GM23338 (cell line): Measurements from ENCODE around the gene MSANTD1. TPM values are rescaled to one million over a fixed set of nuclear protein-coding genes. Genes with fewer than 3 reads are reported as not detected.

Experiments used
- ATAC-seq: fragments of 200-7000 bp; cut with Tn5 transposase; 3 replicates; pipeline ENCODE4 v1.9.1; 2020
- DNase-seq: peaks from one replicate; pipeline ENCODE4 v3.0.0-alpha.2; 2015; ENCODE audit warnings: low spot score
- H2AFZ ChIP-seq: fragments of 200-600 bp; sonication (generic); 2 replicates; pipeline ENCODE4 v1.8.0; 2016; ENCODE audit warnings: antibody characterized with exemption, mild to moderate bottlenecking, moderate library complexity
- H3F3A ChIP-seq: fragments of 200-600 bp; sonication (generic); replicated peaks from 2 replicates; pipeline ENCODE4 v1.8.0; 2017; ENCODE audit warnings: antibody characterized with exemption, mixed run types, low read depth
- H3K27ac ChIP-seq: fragments of 200-600 bp; sonication (generic); 2 replicates; pipeline ENCODE4 v1.6.1; 2016; ENCODE audit warnings: low read depth
- H3K27me3 ChIP-seq: fragments of 200-600 bp; sonication (generic); 2 replicates; pipeline ENCODE4 v1.8.0; 2016; ENCODE audit warnings: mild to moderate bottlenecking, mixed run types, moderate library complexity; ENCODE audit not compliant: insufficient read depth
- H3K36me3 ChIP-seq: fragments of 200-600 bp; sonication (generic); 2 replicates; pipeline ENCODE4 v1.8.0; 2016; ENCODE audit warnings: mild to moderate bottlenecking; ENCODE audit not compliant: insufficient read depth
- H3K4me1 ChIP-seq: fragments of 200-600 bp; sonication (generic); 2 replicates; pipeline ENCODE4 v1.8.0; 2016; ENCODE audit warnings: mild to moderate bottlenecking, moderate library complexity; ENCODE audit not compliant: insufficient read depth
- H3K4me2 ChIP-seq: fragments of 200-600 bp; sonication (generic); 2 replicates; pipeline ENCODE4 v1.7.1; 2017; ENCODE audit warnings: mixed run types
- H3K4me3 ChIP-seq: fragments of 200-600 bp; sonication (generic); 2 replicates; pipeline ENCODE4 v1.6.1; 2016; ENCODE audit warnings: mixed run types
- H3K79me2 ChIP-seq: fragments of 200-600 bp; sonication (generic); replicated peaks from 2 replicates; pipeline ENCODE4 v1.8.0; 2017; ENCODE audit warnings: mild to moderate bottlenecking; ENCODE audit not compliant: insufficient read depth
- H3K9me2 ChIP-seq: fragments of 200-600 bp; sonication (generic); 2 replicates; pipeline ENCODE4 v1.8.0; 2017; ENCODE audit not compliant: insufficient read depth
- H4K20me1 ChIP-seq: fragments of 200-600 bp; sonication (generic); replicated peaks from 2 replicates; pipeline ENCODE4 v1.8.0; 2017; ENCODE audit warnings: mild to moderate bottlenecking; ENCODE audit not compliant: insufficient read depth
- H3K27ac Mint-ChIP-seq: 2 replicates; pipeline ENCODE4 v1.8.0; 2020; ENCODE audit warnings: inconsistent platforms, mild to moderate bottlenecking, moderate library complexity, mixed read lengths
- H3K27me3 Mint-ChIP-seq: 3 replicates; pipeline ENCODE4 v1.8.0; 2022; ENCODE audit warnings: low read depth, mild to moderate bottlenecking, moderate library complexity, mixed read lengths, inconsistent platforms; ENCODE audit not compliant: insufficient read depth, poor library complexity
- H3K36me3 Mint-ChIP-seq: 3 replicates; pipeline ENCODE4 v1.8.0; 2021; ENCODE audit warnings: low read depth, mild to moderate bottlenecking, inconsistent platforms, moderate library complexity, mixed read lengths
- H3K4me1 Mint-ChIP-seq: 3 replicates; pipeline ENCODE4 v1.8.0; 2020; ENCODE audit warnings: mild to moderate bottlenecking, inconsistent platforms, mixed read lengths
- H3K4me3 Mint-ChIP-seq: 3 replicates; pipeline ENCODE4 v1.8.0; 2021; ENCODE audit warnings: moderate library complexity, mild to moderate bottlenecking, inconsistent platforms, mixed read lengths
- H3K9me3 Mint-ChIP-seq: 3 replicates; pipeline ENCODE4 v1.8.0; 2020; ENCODE audit warnings: moderate library complexity, mild to moderate bottlenecking, inconsistent platforms, mixed read lengths
- CREB1 ChIP-seq: fragments of 250-450 bp; sonication (Bioruptor Pico); IDR thresholded peaks from 2 replicates; pipeline ENCODE4 v1.5.0; 2020; ENCODE audit warnings: low read depth, mild to moderate bottlenecking, moderate library complexity
- ETS1 ChIP-seq: IDR thresholded peaks from 2 replicates; pipeline ENCODE4 v1.6.1; 2016; ENCODE audit warnings: antibody characterized with exemption
- EZH2 ChIP-seq: fragments of 200-600 bp; sonication (generic); IDR thresholded peaks from one replicate; pipeline ENCODE4 v1.8.0; 2017; ENCODE audit warnings: antibody characterized with exemption, mild to moderate bottlenecking, low read depth; ENCODE audit not compliant: unreplicated experiment
- EZH2phosphoT487 ChIP-seq: fragments of 200-600 bp; sonication (generic); IDR thresholded peaks from one replicate; pipeline ENCODE4 v1.8.1; 2018; ENCODE audit warnings: antibody characterized with exemption; ENCODE audit not compliant: unreplicated experiment
- JUNB ChIP-seq: IDR thresholded peaks from one replicate; pipeline ENCODE4 v1.6.1; 2016; ENCODE audit warnings: antibody characterized with exemption; ENCODE audit not compliant: unreplicated experiment
- NANOG ChIP-seq: IDR thresholded peaks from 2 replicates; pipeline ENCODE4 v1.6.1; 2016; ENCODE audit warnings: antibody characterized with exemption, borderline replicate concordance
- POLR2AphosphoS5 ChIP-seq: IDR thresholded peaks from 2 replicates; pipeline ENCODE4 v1.6.1; 2016; ENCODE audit warnings: antibody characterized with exemption, low read depth
- REST ChIP-seq: IDR thresholded peaks from one replicate; pipeline ENCODE4 v1.6.1; 2018; ENCODE audit warnings: antibody characterized with exemption; ENCODE audit not compliant: unreplicated experiment
- STAT1 ChIP-seq: IDR thresholded peaks from one replicate; pipeline ENCODE4 v1.6.1; 2016; ENCODE audit warnings: antibody characterized with exemption; ENCODE audit not compliant: unreplicated experiment
- ZNF114 ChIP-seq: fragments of 250-450 bp; sonication (Bioruptor Pico); IDR thresholded peaks from 2 replicates; pipeline ENCODE4 v1.5.0; 2020; ENCODE audit warnings: mild to moderate bottlenecking, moderate library complexity
- ZNF331 ChIP-seq: fragments of 250-450 bp; sonication (Bioruptor Pico); IDR thresholded peaks from 2 replicates; pipeline ENCODE4 v1.5.0; 2020; ENCODE audit warnings: low read depth, mild to moderate bottlenecking, moderate library complexity
- ZNF462 ChIP-seq: fragments of 250-450 bp; sonication (Bioruptor Pico); IDR thresholded peaks from 2 replicates; pipeline ENCODE4 v1.5.0; 2020; ENCODE audit warnings: mild to moderate bottlenecking, moderate library complexity
- polyA plus RNA-seq: library from polyadenylated mRNA; unstranded; fragments of >200 nt; fragmentation: Nextera tagmentation; extraction: Ambion mirVana; gene quantifications from 2 replicates; pipeline ENCODE4 v1.2.1, GENCODE V29; 2016
- total RNA-seq: library from RNA; depleted of rRNA; stranded (reverse); fragments of >200 nt; shearing (Covaris generic); gene quantifications from 2 replicates; pipeline ENCODE4 v1.2.3, GENCODE V29; 2014

Gene MSANTD1
- total and polyA plus RNA-seq, 2 experiments from 2014 or later = 0.29 to 1.0 TPM

GRCh38 chr4:3303923-3304710 lies 55.2 kb downstream of the MSANTD1 start (continued):
- TF ChIP-seq ZNF462 (CRISPR knock-in tag) = no peak
- TF ChIP-seq EZH2 = no peak
- TF ChIP-seq JUNB = no peak
- no peak for TF ChIP-seq NANOG
- TF ChIP-seq STAT1 = no peak

- Mint-ChIP-seq H3K27me3 (peaks cover 25% of the 10 kb centered on the region), H3K9me3 (no peaks in the 10 kb centered on the region), H3K36me3 (no peaks in the 10 kb centered on the region), H3K4me3 (no peak overlapping the region), H3K27ac (peak overlapping the region; percentile 59), H3K4me1 (peaks cover 53% of the 10 kb centered on the region)
- no peaks in the 10 kb centered on the region for H3F3A ChIP-seq
- no peaks in the 10 kb centered on the region for H3K36me3 ChIP-seq
- H3K27ac ChIP-seq = no peak overlapping the region
- peaks cover 21% of the 10 kb centered on the region for H3K79me2 ChIP-seq
- DNase-seq = no peak
- H3K9me2 ChIP-seq = no peaks in the 10 kb centered on the region
- H2AFZ ChIP-seq = no peak overlapping the region
- H3K27me3 ChIP-seq = no peaks in the 10 kb centered on the region
- ATAC-seq = no peak
- H3K4me2 ChIP-seq = no peak overlapping the region
- no peak overlapping the region for H3K4me3 ChIP-seq
- H3K4me1 ChIP-seq = peaks cover 6% of the 10 kb centered on the region; the same call in 1 of the 2 replicates
- 0 out of 2 replicates have a peak, but pooled peaks cover 4% of the 10 kb centered on the region for H4K20me1 ChIP-seq
- no peak for TF ChIP-seq CREB1 (CRISPR knock-in tag)
- TF ChIP-seq ETS1 = no peak
- TF ChIP-seq EZH2phosphoT487 = no peak
- no peak for TF ChIP-seq ZNF331 (CRISPR knock-in tag)
- no peak for TF ChIP-seq ZNF114 (CRISPR knock-in tag)
- TF ChIP-seq REST = no peak
- TF ChIP-seq STAT1 = no peak
- TF ChIP-seq POLR2AphosphoS5 = no peak
Measured at GRCh38 chr4:3304831-3305609, 56.1 kb downstream of the MSANTD1 start.
